Ishikawa (cell line): ENCODE results near the gene NDUFA6.
A peak's percentile ranks its signal among the peaks of the same experiment; 100 is the strongest.

Source experiments
- CEBPB ChIP-seq: IDR thresholded peaks from 2 replicates; pipeline ENCODE4 v1.6.1; 2012
- CREB1 ChIP-seq: IDR thresholded peaks from 2 replicates; pipeline ENCODE4 v1.6.1; 2012; ENCODE audit warnings: low read depth
- EGR1 ChIP-seq: IDR thresholded peaks from 2 replicates; pipeline ENCODE4 v1.6.1; 2012
- EP300 ChIP-seq: IDR thresholded peaks from 2 replicates; pipeline ENCODE4 v1.6.1; 2012; ENCODE audit warnings: borderline replicate concordance
- FOXM1 ChIP-seq: IDR thresholded peaks from 2 replicates; pipeline ENCODE4 v1.6.1; 2012; ENCODE audit warnings: low read depth, borderline replicate concordance
- NFIC ChIP-seq: IDR thresholded peaks from 2 replicates; pipeline ENCODE4 v1.6.1; 2012
- RAD21 ChIP-seq: IDR thresholded peaks from 2 replicates; pipeline ENCODE4 v1.6.1; 2012; ENCODE audit warnings: low read depth
- TAF1 ChIP-seq: IDR thresholded peaks from 2 replicates; pipeline ENCODE4 v1.6.1; 2012; ENCODE audit warnings: low read depth, mild to moderate bottlenecking
- TCF12 ChIP-seq: IDR thresholded peaks from 2 replicates; pipeline ENCODE4 v1.6.1; 2012; ENCODE audit warnings: low read depth
- TEAD4 ChIP-seq: IDR thresholded peaks from 2 replicates; pipeline ENCODE4 v1.6.1; 2012
- YY1 ChIP-seq: IDR thresholded peaks from 2 replicates; pipeline ENCODE4 v1.6.1; 2012; ENCODE audit warnings: low read depth
- ZBTB7A ChIP-seq: IDR thresholded peaks from 2 replicates; pipeline ENCODE4 v1.6.1; 2012; ENCODE audit warnings: low read depth
- TF ChIP-seq, protein P1 (sequence below): IDR thresholded peaks from 2 replicates; pipeline ENCODE4 v1.6.1; 2012
- TF ChIP-seq, protein P2 (sequence below): IDR thresholded peaks from 2 replicates; pipeline ENCODE4 v1.6.1; 2012
- TF ChIP-seq, protein P3 (sequence below): IDR thresholded peaks from 2 replicates; pipeline ENCODE4 v1.6.1; 2012; ENCODE audit warnings: low read depth, mild to moderate bottlenecking

NDUFA6 gene

DNA sequence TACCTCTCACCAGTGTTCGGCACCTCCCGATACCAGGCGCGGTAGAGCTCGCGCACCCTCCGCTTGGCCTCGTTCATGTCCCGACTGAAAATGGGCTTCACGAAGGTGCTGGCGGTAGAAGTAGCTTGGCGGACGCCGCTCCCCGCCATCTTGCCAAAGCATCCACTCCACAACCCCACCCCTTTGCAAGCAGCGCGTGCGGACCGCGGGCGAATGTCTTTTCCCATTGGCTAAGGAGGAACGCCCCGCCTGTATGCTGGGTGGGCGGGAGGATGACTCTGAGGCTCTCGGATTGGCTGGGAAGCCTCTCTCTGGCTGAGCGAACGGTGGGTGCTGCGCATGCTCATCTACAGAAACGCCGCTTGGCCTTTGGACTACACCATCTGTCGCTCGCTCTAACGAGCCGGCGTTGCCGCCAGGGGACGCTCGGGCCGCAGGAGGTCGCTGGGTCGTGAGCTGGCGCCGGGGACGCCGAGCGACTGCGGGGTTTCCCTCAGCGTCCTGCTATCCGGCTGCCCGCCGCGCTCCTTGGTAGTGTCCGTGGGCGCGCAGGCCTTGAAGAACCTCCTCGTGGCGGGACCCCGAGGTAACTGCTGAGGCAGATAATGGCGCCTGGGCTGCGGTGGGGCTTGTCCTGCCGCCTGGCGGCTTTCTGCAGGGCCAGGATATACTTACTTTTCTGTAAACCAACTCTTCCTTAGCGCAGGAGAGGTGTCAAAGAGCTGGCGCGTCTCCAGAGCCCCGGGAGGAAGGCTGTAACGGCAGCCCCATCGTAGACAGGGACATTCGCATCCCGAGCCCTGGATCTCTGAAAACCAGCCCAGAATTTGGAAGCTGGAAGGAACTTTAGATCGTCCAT lies at the start of gene NDUFA6:
NDUFA6 (minus strand) TSS at position 177 of the 859 bp plus-strand sequence; CDS start at position 149, 28 bp downstream.
- no peak for TF ChIP-seq EP300
- TF ChIP-seq FOXM1: no peak
- TF ChIP-seq TCF12: 0 out of 2 replicates have a peak, but pooled peaks have one; percentile 21
- TF ChIP-seq NFIC: peak; percentile 37
- TF ChIP-seq CREB1: no peak
- TF ChIP-seq, protein P1, sequence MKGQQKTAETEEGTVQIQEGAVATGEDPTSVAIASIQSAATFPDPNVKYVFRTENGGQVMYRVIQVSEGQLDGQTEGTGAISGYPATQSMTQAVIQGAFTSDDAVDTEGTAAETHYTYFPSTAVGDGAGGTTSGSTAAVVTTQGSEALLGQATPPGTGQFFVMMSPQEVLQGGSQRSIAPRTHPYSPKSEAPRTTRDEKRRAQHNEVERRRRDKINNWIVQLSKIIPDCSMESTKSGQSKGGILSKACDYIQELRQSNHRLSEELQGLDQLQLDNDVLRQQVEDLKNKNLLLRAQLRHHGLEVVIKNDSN: peak; percentile 19; the same call in 1 of the 2 replicates
- TF ChIP-seq EGR1: no peak
- TF ChIP-seq TAF1: peak; percentile 97
- TF ChIP-seq, protein P2, sequence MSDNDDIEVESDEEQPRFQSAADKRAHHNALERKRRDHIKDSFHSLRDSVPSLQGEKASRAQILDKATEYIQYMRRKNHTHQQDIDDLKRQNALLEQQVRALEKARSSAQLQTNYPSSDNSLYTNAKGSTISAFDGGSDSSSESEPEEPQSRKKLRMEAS: peak; percentile 81
- TF ChIP-seq RAD21: peak; percentile 87
- TF ChIP-seq ZBTB7A: no peak
- TF ChIP-seq, protein P3, sequence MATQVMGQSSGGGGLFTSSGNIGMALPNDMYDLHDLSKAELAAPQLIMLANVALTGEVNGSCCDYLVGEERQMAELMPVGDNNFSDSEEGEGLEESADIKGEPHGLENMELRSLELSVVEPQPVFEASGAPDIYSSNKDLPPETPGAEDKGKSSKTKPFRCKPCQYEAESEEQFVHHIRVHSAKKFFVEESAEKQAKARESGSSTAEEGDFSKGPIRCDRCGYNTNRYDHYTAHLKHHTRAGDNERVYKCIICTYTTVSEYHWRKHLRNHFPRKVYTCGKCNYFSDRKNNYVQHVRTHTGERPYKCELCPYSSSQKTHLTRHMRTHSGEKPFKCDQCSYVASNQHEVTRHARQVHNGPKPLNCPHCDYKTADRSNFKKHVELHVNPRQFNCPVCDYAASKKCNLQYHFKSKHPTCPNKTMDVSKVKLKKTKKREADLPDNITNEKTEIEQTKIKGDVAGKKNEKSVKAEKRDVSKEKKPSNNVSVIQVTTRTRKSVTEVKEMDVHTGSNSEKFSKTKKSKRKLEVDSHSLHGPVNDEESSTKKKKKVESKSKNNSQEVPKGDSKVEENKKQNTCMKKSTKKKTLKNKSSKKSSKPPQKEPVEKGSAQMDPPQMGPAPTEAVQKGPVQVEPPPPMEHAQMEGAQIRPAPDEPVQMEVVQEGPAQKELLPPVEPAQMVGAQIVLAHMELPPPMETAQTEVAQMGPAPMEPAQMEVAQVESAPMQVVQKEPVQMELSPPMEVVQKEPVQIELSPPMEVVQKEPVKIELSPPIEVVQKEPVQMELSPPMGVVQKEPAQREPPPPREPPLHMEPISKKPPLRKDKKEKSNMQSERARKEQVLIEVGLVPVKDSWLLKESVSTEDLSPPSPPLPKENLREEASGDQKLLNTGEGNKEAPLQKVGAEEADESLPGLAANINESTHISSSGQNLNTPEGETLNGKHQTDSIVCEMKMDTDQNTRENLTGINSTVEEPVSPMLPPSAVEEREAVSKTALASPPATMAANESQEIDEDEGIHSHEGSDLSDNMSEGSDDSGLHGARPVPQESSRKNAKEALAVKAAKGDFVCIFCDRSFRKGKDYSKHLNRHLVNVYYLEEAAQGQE: no peak
- TF ChIP-seq YY1: peak; percentile 95
- 0 out of 2 replicates have a peak, but pooled peaks have one; percentile 30 for TF ChIP-seq TEAD4
- TF ChIP-seq CEBPB: no peak

DNA sequence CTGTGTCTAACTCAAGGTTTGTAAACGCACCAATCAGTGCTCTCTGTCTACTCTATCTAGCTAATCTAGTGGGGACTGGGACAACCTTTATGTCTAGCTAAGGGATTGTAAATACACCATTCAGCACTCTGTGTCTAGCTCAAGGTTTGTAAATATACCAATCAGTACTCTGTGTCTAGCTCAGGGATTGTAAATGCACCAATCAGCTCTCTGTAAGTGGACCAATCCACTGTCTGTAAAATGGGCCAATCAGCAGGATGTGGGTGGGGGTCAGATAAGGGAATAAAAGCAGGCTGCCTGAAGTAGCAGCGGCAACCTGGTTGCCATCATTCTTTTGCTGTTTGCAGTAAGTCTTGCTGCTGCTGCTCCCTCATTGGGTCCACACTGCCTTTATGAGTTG lies 48.4 kb upstream of the NDUFA6 start:
- TF ChIP-seq ZBTB7A (no peak), CEBPB (no peak), EGR1 (no peak), TCF12 (no peak), FOXM1 (no peak), NFIC (no peak), TEAD4 (no peak), RAD21 (no peak), EP300 (no peak), YY1 (no peak), CREB1 (no peak), TAF1 (no peak)
- TF ChIP-seq, protein P1: no peak
- TF ChIP-seq, protein P2: no peak
- TF ChIP-seq, protein P3: no peak

DNA sequence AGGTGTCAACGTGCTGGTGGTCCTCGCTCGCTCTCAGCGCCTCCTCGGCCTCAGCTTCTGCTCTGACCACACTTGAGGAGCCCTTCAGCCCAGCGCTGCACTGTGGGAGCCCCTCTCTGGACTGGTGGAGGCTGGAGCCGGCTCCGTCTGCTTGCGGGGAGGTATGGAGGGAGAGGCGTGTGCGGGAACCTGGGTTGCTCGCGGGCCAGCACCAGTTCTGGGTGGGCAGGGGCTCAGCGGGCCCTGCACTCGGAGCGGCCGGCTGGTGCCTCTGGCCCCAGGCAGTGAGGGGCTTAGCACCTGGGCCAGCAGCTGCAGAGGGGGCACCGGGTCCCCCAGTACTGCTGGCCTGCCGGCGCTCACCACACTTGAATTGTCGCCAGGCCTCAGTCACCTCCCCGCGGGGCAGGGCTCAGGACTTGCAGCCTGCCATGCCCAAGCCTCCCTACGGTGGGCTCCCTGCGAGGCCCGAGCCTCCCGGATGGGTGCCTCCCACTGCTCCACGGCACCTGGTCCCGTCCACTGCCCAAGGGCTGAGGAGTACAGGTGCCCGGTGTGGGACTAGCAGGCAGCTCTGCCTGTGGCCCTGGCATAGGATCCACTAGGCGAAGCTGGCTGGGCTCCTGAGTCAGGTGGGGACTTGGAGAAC lies 47.7 kb upstream of the NDUFA6 start:
- TF ChIP-seq ZBTB7A: no peak

DNA sequence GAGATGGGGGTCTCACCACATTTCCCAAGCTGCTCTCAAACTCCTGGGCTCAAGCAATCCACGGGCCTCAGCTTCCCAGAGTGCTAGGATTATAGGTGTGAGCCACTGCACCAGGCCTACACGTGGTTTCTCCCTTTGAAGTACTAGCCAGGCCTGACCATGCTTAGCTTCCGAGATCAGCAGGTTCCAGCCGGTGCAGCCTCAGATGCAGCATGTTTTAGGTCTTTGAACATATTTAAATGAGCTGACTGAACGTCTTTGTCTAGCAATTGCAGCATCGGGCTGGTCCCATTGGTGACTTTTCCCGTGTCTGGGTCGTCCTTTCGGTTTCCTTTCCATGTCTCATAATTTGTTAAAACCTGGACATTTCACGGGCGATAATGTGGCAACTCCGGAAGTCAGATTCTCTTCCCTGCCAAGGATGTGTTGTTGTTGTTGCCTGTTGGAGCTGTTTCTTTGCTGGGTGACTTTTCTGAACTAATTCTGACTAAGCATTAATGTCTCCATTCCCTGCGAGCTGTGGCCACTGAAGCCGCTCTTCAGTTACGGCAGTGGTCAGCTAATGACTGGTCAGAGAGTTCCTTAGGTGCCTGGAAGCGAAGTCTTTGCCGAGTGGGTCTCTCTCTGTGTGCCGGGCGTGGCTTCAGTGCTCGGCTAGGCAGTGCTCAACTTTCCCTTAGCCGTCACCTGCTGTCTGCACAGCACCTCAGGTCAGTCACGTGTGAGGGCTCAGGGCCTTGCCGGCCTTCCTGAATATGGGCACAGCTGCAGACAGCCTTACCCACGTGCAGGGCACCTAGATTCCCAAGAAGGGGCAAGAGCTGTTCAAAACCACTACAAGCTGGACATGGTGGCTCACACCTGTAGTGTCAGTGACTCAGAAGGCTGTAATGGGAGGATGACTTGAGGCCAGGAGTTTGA lies 43.8 kb upstream of the NDUFA6 start:
- TF ChIP-seq EGR1: no peak
- TF ChIP-seq FOXM1: no peak
- no peak for TF ChIP-seq EP300
- no peak for TF ChIP-seq TEAD4
- TF ChIP-seq, protein P1: no peak
- TF ChIP-seq, protein P2: peak; percentile 29; the same call in 1 of the 2 replicates
